ENCODE results near the gene PDE3B. TPM values are rescaled to one million over a fixed set of nuclear protein-coding genes. Genes with fewer than 3 reads are reported as not detected.
"Not testable (repeated sequence)": the region's sequence is repeated elsewhere in the genome, so short reads cannot be mapped to it uniquely, and the experiment has no call there.

PDE3B gene
- total RNA-seq, 1 experiment from 2014 or later = 0.23 TPM

DNA sequence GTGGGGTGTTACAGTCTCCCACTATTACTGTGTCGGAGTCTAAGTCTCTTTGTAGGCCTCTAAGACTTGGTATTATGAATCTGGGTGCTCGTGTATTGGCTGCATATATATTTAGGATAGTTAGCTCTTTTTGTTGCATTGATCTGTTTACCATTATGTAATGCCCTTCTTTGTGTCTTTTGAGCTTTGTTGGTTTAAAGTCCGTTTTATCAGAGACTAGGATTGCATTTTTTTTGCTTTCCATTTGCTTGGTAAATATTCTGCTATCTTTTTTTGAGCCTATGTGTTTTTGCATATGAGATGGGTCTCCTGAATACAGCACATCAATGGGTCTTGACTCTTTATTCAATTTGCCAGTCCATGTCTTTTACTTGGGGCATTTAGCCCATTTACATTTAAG is 97.6 kb downstream of the PDE3B start:
- no peak overlapping the region for H3K4me3 Mint-ChIP-seq (ENCODE audit: unreplicated experiment)
- H3K27ac Mint-ChIP-seq (ENCODE audit: low read depth, unreplicated experiment) = no peak overlapping the region
- no peaks in the 10 kb centered on the region for H3K9me3 Mint-ChIP-seq (ENCODE audit: unreplicated experiment)
- intact Hi-C loops (cut with micrococcal nuclease) = no loop called here
- no peak for DNase-seq (ENCODE audit: unreplicated experiment)
- no peaks in the 10 kb centered on the region for H3K36me3 Mint-ChIP-seq (ENCODE audit: insufficient read depth, unreplicated experiment)
- no peaks in the 10 kb centered on the region for H3K4me1 Mint-ChIP-seq (ENCODE audit: insufficient read depth, unreplicated experiment)
- ChIA-PET CTCF (no interaction called here), POLR2A (no interaction called here)
- TF ChIP-seq CTCF (IDR thresholded peaks at IDR 0.05; ENCODE audit: unreplicated experiment) = no peak
- H3K27me3 Mint-ChIP-seq (ENCODE audit: insufficient read depth, unreplicated experiment) = peaks cover 74% of the 10 kb centered on the region
- BruUV-seq (replicated peaks) = no TSS peak

DNA sequence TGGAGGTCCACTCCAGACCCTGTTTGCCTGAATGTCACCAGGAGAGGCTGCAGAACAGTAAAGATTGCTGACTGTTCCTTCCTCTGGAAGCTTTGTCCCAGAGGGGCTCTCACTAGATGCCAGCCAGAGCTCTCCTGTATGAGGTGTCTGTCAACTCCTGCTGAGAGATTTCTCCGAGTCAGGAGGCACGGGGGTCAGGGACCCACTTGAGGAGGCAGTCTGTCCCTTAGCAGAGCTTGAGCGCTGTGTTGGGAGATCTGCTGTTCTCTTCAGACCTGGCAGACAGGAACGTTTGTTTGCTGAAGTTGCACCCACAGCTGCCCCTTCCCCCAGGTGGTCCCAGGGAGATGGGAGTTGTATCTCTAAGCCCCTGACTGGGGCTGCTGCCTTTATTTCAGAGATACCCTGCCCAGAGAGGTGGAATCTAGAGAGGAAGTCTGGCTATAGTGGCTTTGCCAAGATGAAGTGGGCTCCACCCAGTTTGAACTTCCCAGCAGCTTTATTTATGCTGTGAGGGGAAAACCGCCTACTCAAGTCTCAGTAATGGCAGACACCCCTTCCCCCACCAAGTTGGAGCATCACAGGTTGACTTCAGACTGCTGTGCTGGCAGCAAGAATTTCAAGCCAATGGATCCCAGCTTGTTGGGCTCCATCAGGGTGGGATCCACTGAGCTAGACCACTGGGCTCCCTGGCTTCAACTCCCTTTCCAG is 99.4 kb downstream of the PDE3B start:
- ChIA-PET CTCF (interaction anchor here (0.7 to 1.1 kb wide), 2 partner anchors 165 to 185 kb away, joined by 3 to 4 read pairs; no protein-coding TSS in a partner anchor), POLR2A (no interaction called here)
- Mint-ChIP-seq H3K4me1 (ENCODE audit: insufficient read depth, unreplicated experiment) (no peaks in the 10 kb centered on the region), H3K27ac (ENCODE audit: low read depth, unreplicated experiment) (no peak overlapping the region), H3K9me3 (ENCODE audit: unreplicated experiment) (no peaks in the 10 kb centered on the region), H3K27me3 (ENCODE audit: insufficient read depth, unreplicated experiment) (peaks cover 82% of the 10 kb centered on the region), H3K36me3 (ENCODE audit: insufficient read depth, unreplicated experiment) (no peaks in the 10 kb centered on the region), H3K4me3 (ENCODE audit: unreplicated experiment) (no peak overlapping the region)
- intact Hi-C loops (cut with micrococcal nuclease) = no loop called here
- BruUV-seq (replicated peaks) = no TSS peak
- DNase-seq (ENCODE audit: unreplicated experiment) = no peak
- no peak for TF ChIP-seq CTCF (IDR thresholded peaks at IDR 0.05; ENCODE audit: unreplicated experiment)

- BruUV-seq (replicated peaks); intact Hi-C loops (cut with micrococcal nuclease); H3K36me3 Mint-ChIP-seq (ENCODE audit: insufficient read depth, unreplicated experiment); DNase-seq (ENCODE audit: unreplicated experiment); H3K4me3 Mint-ChIP-seq (ENCODE audit: unreplicated experiment); H3K9me3 Mint-ChIP-seq (ENCODE audit: unreplicated experiment); H3K4me1 Mint-ChIP-seq (ENCODE audit: insufficient read depth, unreplicated experiment); H3K27ac Mint-ChIP-seq (ENCODE audit: low read depth, unreplicated experiment): not testable (repeated sequence)
- ChIA-PET POLR2A (interaction anchor here (0.7 kb wide), 1 partner anchor 46 kb away, joined by 3 read pairs; no protein-coding TSS in a partner anchor), CTCF (interaction anchor here (0.7 to 1.1 kb wide), 3 partner anchors 25 to 186 kb away, joined by 3 to 4 read pairs (median 4); no protein-coding TSS in a partner anchor)
- H3K27me3 Mint-ChIP-seq (ENCODE audit: insufficient read depth, unreplicated experiment) = peaks cover 84% of the 10 kb centered on the region
Observed at GRCh38 chr11:14743667-14744066, 100.1 kb downstream of the PDE3B start.

GRCh38 chr11:14746857-14747395 is 103.3 kb downstream of the PDE3B start:
- no peak for DNase-seq (ENCODE audit: unreplicated experiment)
- H3K4me1 Mint-ChIP-seq (ENCODE audit: insufficient read depth, unreplicated experiment) = no peaks in the 10 kb centered on the region
- no peaks in the 10 kb centered on the region for H3K36me3 Mint-ChIP-seq (ENCODE audit: insufficient read depth, unreplicated experiment)
- TF ChIP-seq CTCF (IDR thresholded peaks at IDR 0.05; ENCODE audit: unreplicated experiment) = no peak
- no peak overlapping the region for H3K4me3 Mint-ChIP-seq (ENCODE audit: unreplicated experiment)
- peaks cover 85% of the 10 kb centered on the region for H3K27me3 Mint-ChIP-seq (ENCODE audit: insufficient read depth, unreplicated experiment)
- ChIA-PET POLR2A (interaction anchor here (0.8 kb wide), 1 partner anchor 204 kb away, joined by 3 read pairs; no protein-coding TSS in a partner anchor), CTCF (no interaction called here)
- intact Hi-C loops (cut with micrococcal nuclease) = no loop called here
- no TSS peak for BruUV-seq (replicated peaks)
- H3K27ac Mint-ChIP-seq (ENCODE audit: low read depth, unreplicated experiment) = no peak overlapping the region
- H3K9me3 Mint-ChIP-seq (ENCODE audit: unreplicated experiment) = no peaks in the 10 kb centered on the region
